ENCODE measurements around the gene SMIM20. TPM values are rescaled to one million over a fixed set of nuclear protein-coding genes. Genes with fewer than 3 reads are reported as not detected.

SMIM20 gene
- total RNA-seq, 2 experiments from 2014 or later, result 24.2 to 24.7 TPM

- ChIA-PET CTCF (no interaction called here), POLR2A (no interaction called here)
Measured at GRCh38 chr4:25949994-25950393, 36.0 kb downstream of the SMIM20 start.

DNA sequence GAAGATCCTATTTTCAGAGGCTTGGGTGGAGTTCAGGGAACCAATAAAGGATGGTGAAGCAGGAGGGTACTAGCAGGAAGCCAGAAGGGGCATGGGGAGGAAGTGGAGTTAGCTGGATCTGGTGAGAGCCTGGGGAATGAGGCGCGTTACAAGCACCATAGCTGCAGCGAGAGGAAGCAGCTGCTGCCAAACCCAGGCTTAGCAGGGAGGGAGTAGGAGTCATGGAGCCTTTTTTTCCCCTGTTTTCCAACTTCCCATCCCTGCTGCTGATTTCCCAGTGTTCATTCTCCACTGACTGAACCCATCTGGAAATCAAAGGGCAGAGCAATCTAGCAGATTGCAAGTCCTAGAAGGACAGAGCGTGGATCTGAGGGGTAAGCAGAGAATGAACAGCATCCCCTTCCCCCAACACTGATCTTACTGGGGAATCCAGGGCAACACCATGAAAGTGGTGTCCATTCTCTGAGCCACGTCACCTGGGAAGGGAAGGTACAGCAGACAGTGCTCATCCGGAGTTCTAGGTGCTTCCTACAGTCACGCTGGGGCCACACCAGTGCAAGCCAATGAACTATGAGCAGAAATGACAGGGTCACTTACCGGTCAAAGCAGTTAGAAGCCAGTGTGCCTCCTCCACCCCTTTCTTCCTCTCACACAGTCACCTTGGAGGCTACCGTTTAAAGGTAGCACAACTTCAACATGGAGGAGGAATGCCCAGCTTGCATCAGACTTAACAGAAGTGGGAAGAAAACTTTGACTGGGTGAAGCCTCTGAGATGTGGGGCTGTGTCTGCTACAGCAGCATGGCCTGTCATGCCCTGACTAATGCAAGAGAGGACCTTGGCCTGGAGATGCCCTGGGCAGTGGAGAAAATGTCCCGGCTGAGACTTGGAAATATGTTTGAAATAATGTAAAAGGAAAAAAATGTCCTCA lies 36.7 kb downstream of the SMIM20 start:
- POLR2A ChIA-PET, result no interaction called here
- CTCF ChIA-PET, result no interaction called here

DNA sequence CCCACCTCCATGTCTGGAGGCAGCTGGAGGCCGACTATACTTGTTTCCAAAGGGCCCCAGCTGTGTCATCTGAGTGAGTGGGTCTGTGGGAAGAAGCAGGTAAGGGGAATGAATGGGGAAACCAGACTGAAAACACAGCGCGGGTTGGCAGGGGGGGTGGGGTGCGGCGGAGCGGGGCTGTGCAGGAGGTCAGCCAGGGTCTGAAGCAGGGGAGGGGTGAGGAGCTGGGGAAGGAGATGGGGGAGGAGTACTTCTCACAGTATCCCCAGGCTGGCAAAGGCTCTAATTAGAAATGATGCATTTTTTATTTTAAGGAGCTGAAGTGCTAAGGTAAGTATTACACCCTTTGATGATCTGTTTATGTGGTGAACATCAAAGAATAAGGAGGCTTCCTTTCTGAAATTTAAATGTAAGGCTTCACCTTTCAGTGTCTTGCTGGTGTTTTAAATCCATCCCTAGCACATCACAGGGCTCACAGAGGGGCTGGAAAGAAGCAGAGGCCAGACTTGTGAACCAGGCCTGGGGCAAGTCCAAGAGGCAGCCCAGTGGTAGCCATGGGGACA lies 37.5 kb downstream of the SMIM20 start:
- ChIA-PET POLR2A (no interaction called here), CTCF (interaction anchor here (0.5 kb wide), 1 partner anchor 96 kb away, joined by 5 read pairs; no protein-coding TSS in a partner anchor)

- POLR2A ChIA-PET, result no interaction called here
- CTCF ChIA-PET, result interaction anchor here (0.6 kb wide), 1 partner anchor 268 kb away, joined by 3 read pairs; no protein-coding TSS in a partner anchor
Measured at GRCh38 chr4:25953740-25954139, 39.7 kb downstream of the SMIM20 start.

DNA sequence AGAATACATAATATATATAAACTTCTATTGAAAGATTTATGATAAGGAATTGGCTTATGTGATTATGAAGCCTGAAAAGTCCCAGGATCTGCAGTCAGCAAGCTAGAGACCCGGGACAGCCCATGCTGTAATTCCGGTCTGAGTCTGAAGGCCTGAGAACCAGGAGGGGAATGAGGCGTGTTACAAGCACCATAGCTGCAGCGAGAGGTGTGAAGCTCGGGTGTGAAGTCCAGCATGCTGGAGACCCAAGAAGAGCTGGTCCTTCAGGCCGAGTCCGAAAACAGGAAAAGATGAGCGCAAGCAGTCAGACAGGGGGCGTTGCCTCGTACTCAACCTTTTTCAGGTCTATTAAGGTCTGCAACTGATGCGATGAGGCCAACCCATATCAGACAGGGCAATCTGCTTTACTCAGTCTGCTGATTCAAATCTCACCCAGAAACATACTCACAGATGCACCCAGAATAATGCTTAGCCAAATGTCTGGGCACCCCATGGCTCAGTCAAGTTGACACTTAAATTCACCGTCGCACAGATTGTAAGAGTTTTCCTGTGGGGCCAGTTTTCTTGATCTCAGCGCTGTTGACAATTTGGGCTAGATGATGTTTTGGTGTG lies 40.4 kb downstream of the SMIM20 start:
- CTCF ChIA-PET, result no interaction called here

GRCh38 chr4:25955705-25956104 lies 41.7 kb downstream of the SMIM20 start:
- ChIA-PET CTCF (no interaction called here), POLR2A (no interaction called here)

More for the DNA sequence above, 40.4 kb downstream of the SMIM20 start:
- POLR2A ChIA-PET, result no interaction called here

GRCh38 chr4:25956260-25956659 lies 42.2 kb downstream of the SMIM20 start:
- POLR2A ChIA-PET, result no interaction called here
- CTCF ChIA-PET, result no interaction called here

- ChIA-PET POLR2A (no interaction called here), CTCF (interaction anchor here (0.5 kb wide), 1 partner anchor 55 kb away, joined by 4 read pairs; no protein-coding TSS in a partner anchor)
Measured at GRCh38 chr4:25958110-25958509, 44.1 kb downstream of the SMIM20 start.

DNA sequence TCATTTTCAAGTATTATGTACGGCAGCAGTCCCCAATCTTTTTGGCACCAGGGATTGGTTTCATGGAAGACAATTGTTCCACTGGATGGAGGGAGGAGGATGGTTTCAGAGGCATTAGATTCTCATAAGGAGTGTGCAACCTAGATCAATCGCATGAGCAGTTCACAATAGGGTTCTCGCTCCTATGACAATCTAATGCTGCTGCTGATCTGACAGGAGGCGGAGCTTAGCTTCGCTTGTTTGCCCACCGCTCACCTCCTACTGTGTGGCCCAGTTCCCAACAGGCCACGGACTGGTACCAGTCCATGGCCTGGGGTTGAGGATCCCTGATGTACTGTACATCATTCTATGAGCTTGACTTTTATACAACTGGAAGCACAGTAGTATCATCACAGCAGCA lies 48.4 kb downstream of the SMIM20 start:
- POLR2A ChIA-PET, result no interaction called here
- CTCF ChIA-PET, result no interaction called here

GRCh38 chr4:25965629-25966028 lies 51.6 kb downstream of the SMIM20 start:
- ChIA-PET CTCF (no interaction called here), POLR2A (no interaction called here)

- CTCF ChIA-PET, result interaction anchor here (1.5 kb wide), 1 partner anchor 22 kb away, joined by 4 read pairs; no protein-coding TSS in a partner anchor
- POLR2A ChIA-PET, result no interaction called here
Measured at GRCh38 chr4:25966171-25966570, 52.2 kb downstream of the SMIM20 start.

- POLR2A ChIA-PET, result interaction anchor here (0.5 kb wide), 1 partner anchor 43 kb away, joined by 4 read pairs; no protein-coding TSS in a partner anchor
- CTCF ChIA-PET, result no interaction called here
Measured at GRCh38 chr4:25969374-25970155, 55.5 kb downstream of the SMIM20 start.

GRCh38 chr4:25970226-25970675 lies 56.2 kb downstream of the SMIM20 start:
- CTCF ChIA-PET, result no interaction called here
- POLR2A ChIA-PET, result interaction anchor here (0.5 kb wide), 1 partner anchor 42 kb away, joined by 4 read pairs; no protein-coding TSS in a partner anchor

GRCh38 chr4:25970691-25971432 lies 56.8 kb downstream of the SMIM20 start:
- CTCF ChIA-PET, result no interaction called here
- POLR2A ChIA-PET, result no interaction called here

GRCh38 chr4:25972366-25972765 lies 58.3 kb downstream of the SMIM20 start:
- POLR2A ChIA-PET, result no interaction called here

DNA sequence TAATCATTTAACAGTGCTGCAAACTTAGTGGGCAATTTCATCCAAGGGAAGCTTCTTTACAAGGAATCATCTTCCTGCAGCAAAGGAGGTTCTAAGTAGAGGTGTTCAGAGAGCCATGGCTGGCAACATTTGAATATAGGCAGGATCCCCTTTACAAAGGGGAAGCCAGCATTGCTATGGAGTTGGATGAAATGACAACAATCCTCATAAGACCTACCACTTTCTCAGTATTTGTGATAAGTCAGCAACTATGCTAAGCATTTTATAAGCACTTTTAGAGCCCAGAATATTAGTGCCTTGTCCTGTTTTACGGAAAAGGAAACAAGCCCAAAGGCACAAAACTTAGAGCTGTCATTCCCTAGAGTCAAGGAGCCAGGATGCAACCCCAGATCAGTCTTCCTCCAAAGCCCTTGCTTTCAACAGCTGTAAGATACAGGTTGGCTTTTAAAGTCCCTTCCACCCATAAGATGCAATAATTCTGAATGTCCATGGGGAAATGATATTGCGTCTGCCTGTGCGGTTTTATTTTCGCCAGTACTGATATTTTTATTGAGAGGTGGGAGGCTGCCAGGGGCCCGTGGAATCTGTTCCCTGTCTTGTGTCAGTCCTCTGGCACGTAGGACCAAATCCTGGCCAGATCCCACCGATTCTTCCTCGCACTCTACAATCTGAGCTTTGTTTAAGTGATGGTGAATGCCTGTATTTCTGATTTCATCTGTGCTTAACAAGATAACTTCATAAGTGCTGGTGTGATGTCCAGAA lies 59.1 kb downstream of the SMIM20 start:
- CTCF ChIA-PET, result no interaction called here
- POLR2A ChIA-PET, result no interaction called here

More at GRCh38 chr4:25972366-25972765, 58.3 kb downstream of the SMIM20 start:
- CTCF ChIA-PET, result no interaction called here

DNA sequence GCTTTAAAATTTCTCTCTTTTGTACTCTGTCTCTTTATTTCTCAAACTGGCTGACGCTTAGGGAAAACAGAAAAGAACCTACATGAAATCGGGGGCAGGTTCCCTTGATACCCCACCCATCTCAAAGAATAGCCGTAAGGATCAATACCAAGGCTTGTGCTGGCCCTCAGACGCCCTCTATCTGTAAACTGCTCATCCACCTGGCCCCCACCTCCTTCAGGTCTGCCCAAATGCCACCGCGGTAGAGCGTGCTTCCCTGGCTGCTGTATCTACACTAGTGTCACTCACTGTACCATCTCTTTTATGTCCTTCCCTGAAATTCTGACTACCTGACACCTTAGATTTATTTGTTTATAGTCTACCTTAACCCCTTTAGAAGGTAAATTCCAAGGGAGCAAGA lies 62.8 kb downstream of the SMIM20 start:
- ChIA-PET POLR2A (interaction anchor here (0.6 kb wide), 1 partner anchor 57 kb away, joined by 3 read pairs; no protein-coding TSS in a partner anchor), CTCF (interaction anchor here (1.0 kb wide), 1 partner anchor 9 kb away, joined by 5 read pairs; no protein-coding TSS in a partner anchor)
